SU-DHL-6 (cell line): ENCODE results near the gene AANAT.

Source experiments
- EZH2phosphoT487 ChIP-seq: fragments of 200-600 bp; sonication (generic), shearing (Covaris generic); conservative IDR thresholded peaks from 2 replicates; pipeline ENCODE4 v1.6.1; 2018; ENCODE audit warnings: mild to moderate bottlenecking, antibody characterized with exemption, low read length, moderate library complexity, mixed read lengths
- TF ChIP-seq, protein P1 (sequence below): fragments of 200-600 bp; sonication (generic); IDR thresholded peaks from one replicate; pipeline ENCODE4 v1.5.1; 2017; ENCODE audit warnings: antibody characterized with exemption, mild to moderate bottlenecking, low read length, moderate library complexity; ENCODE audit not compliant: insufficient read depth, poor library complexity, severe bottlenecking

GRCh38 chr17:76487451-76488192, 20.2 kb downstream of the AANAT start:
- TF ChIP-seq, protein P1, sequence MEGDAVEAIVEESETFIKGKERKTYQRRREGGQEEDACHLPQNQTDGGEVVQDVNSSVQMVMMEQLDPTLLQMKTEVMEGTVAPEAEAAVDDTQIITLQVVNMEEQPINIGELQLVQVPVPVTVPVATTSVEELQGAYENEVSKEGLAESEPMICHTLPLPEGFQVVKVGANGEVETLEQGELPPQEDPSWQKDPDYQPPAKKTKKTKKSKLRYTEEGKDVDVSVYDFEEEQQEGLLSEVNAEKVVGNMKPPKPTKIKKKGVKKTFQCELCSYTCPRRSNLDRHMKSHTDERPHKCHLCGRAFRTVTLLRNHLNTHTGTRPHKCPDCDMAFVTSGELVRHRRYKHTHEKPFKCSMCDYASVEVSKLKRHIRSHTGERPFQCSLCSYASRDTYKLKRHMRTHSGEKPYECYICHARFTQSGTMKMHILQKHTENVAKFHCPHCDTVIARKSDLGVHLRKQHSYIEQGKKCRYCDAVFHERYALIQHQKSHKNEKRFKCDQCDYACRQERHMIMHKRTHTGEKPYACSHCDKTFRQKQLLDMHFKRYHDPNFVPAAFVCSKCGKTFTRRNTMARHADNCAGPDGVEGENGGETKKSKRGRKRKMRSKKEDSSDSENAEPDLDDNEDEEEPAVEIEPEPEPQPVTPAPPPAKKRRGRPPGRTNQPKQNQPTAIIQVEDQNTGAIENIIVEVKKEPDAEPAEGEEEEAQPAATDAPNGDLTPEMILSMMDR: no peak
- no peak for TF ChIP-seq EZH2phosphoT487
